OCI-LY3 (cell line): ENCODE data around the gene BTBD9.

Source experiments
- H2AFZ ChIP-seq: fragments of 200-600, 300-600 bp; shearing (Covaris generic); 2 replicates; pipeline ENCODE4 v1.6.0; 2014; ENCODE audit warnings: antibody characterized with exemption, low read depth, low read length
- H3K27ac ChIP-seq: fragments of 200-600, 300-600 bp; sonication (generic); 2 replicates; pipeline ENCODE4 v1.5.1; 2014; ENCODE audit warnings: mild to moderate bottlenecking, low read length, moderate library complexity, mixed read lengths
- H3K27me3 ChIP-seq: fragments of 200-600, 300-600 bp; sonication (generic); 2 replicates; pipeline ENCODE4 v1.6.1; 2014; ENCODE audit warnings: low read depth, low read length, mixed read lengths
- H3K36me3 ChIP-seq: fragments of 200-600, 300-600 bp; sonication (generic); replicated peaks from 2 replicates; pipeline ENCODE3; 2014; ENCODE audit warnings: low read depth, low read length, mixed read lengths
- H3K4me1 ChIP-seq: fragments of 300-600, 200-600 bp; sonication (generic); 2 replicates; pipeline ENCODE4 v1.6.1; 2014; ENCODE audit warnings: low read length, mixed read lengths
- H3K4me2 ChIP-seq: fragments of 200-600, 300-600 bp; sonication (generic); 2 replicates; pipeline ENCODE4 v1.6.1; 2014; ENCODE audit warnings: low read length, mixed read lengths
- H3K4me3 ChIP-seq: fragments of 300-600, 200-600 bp; sonication (generic); 2 replicates; pipeline ENCODE4 v1.5.1; 2014; ENCODE audit warnings: antibody characterized with exemption, mild to moderate bottlenecking, low read length, moderate library complexity
- H3K79me2 ChIP-seq: fragments of 300-600, 200-600 bp; shearing (Covaris generic); 2 replicates; pipeline ENCODE4 v1.6.1; 2014; ENCODE audit warnings: mild to moderate bottlenecking, low read length, mixed read lengths
- H3K9ac ChIP-seq: fragments of 300-600, 200-600 bp; shearing (Covaris generic); 2 replicates; pipeline ENCODE4 v1.6.0; 2014; ENCODE audit warnings: mild to moderate bottlenecking, low read length, moderate library complexity
- H3K9me3 ChIP-seq: fragments of 200-600, 300-600 bp; shearing (Covaris generic); 2 replicates; pipeline ENCODE4 v1.6.1; 2014; ENCODE audit warnings: low read length, mixed read lengths; ENCODE audit not compliant: insufficient read depth
- H4K20me1 ChIP-seq: fragments of 200-600, 300-600 bp; sonication (generic); 2 replicates; pipeline ENCODE4 v1.6.1; 2016; ENCODE audit warnings: low read length, mixed read lengths; ENCODE audit not compliant: insufficient read depth
- EZH2phosphoT487 ChIP-seq: fragments of 200-600 bp; shearing (Covaris generic); IDR thresholded peaks from 2 replicates; pipeline ENCODE4 v1.6.1; 2018; ENCODE audit warnings: antibody characterized with exemption, mixed run types, low read depth
- TF ChIP-seq, protein P1 (sequence below): fragments of 200-600, 300-600 bp; sonication (generic); IDR thresholded peaks from 2 replicates; pipeline ENCODE4 v1.5.1; 2014; ENCODE audit warnings: antibody characterized with exemption, low read length, low read depth

Gene BTBD9

GRCh38 chr6:38639498-38640215 lies at the start of gene BTBD9:
TSS of gene BTBD9 (minus strand) at chr6:38639929.
- Histone ChIP-seq H3K9ac (peak within 1 kb of the TSS; percentile 86), H3K27ac (peak within 1 kb of the TSS; percentile 66), H2AFZ (peak within 1 kb of the TSS; percentile 92), H3K27me3 (no peaks in the 10 kb centered on the region), H3K4me1 (peaks cover 14% of the 10 kb centered on the region), H3K36me3 (no peaks in the 10 kb centered on the region), H3K4me3 (peak within 1 kb of the TSS; percentile 93), H3K9me3 (no peaks in the 10 kb centered on the region), H4K20me1 (no peaks in the 10 kb centered on the region), H3K4me2 (peak within 1 kb of the TSS; percentile 92), H3K79me2 (peaks cover 30% of the 10 kb centered on the region)
- TF ChIP-seq, protein P1, sequence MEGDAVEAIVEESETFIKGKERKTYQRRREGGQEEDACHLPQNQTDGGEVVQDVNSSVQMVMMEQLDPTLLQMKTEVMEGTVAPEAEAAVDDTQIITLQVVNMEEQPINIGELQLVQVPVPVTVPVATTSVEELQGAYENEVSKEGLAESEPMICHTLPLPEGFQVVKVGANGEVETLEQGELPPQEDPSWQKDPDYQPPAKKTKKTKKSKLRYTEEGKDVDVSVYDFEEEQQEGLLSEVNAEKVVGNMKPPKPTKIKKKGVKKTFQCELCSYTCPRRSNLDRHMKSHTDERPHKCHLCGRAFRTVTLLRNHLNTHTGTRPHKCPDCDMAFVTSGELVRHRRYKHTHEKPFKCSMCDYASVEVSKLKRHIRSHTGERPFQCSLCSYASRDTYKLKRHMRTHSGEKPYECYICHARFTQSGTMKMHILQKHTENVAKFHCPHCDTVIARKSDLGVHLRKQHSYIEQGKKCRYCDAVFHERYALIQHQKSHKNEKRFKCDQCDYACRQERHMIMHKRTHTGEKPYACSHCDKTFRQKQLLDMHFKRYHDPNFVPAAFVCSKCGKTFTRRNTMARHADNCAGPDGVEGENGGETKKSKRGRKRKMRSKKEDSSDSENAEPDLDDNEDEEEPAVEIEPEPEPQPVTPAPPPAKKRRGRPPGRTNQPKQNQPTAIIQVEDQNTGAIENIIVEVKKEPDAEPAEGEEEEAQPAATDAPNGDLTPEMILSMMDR, result no peak
- TF ChIP-seq EZH2phosphoT487, result no peak

DNA sequence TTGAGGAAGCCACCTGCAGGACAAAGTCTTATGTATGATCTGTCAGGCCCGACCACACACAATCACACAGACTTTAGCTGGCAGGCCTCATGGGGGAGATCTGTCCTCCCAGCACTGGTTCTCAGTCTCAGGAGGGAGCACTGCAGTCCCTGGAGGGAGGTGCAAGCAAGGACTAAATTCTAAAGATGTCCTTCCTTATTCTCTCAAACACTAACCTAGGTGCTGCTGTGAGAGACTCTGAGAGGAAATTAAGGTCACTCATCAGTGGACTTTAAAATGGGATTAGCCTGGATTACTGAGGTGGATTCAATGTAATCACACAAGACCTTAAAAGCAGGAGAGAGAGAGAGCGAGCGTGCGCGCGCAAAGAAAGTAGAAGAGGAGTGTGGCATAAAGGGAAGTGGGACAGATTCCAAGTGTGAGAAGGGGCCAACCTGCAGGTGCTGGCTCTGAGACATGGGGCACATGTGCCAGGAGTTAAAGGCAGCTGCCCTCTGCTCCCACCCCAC lies 48.9 kb upstream of the BTBD9 start:
- Histone ChIP-seq H2AFZ (no peak overlapping the region), H3K9ac (no peak overlapping the region), H3K9me3 (no peaks in the 10 kb centered on the region), H4K20me1 (peaks cover 66% of the 10 kb centered on the region), H3K36me3 (peaks cover 14% of the 10 kb centered on the region), H3K4me2 (peak overlapping the region; percentile 17; the same call in 1 of the 2 replicates), H3K27ac (no peak overlapping the region), H3K4me1 (peaks cover 11% of the 10 kb centered on the region), H3K4me3 (no peak overlapping the region), H3K79me2 (peaks cover 73% of the 10 kb centered on the region), H3K27me3 (no peaks in the 10 kb centered on the region)
- TF ChIP-seq, protein P1, result peak; percentile 11; the same call in 1 of the 2 replicates
- no peak for TF ChIP-seq EZH2phosphoT487

GRCh38 chr6:38687549-38687948 lies 47.8 kb upstream of the BTBD9 start:
- peaks cover 65% of the 10 kb centered on the region for H3K79me2 ChIP-seq
- peaks cover 11% of the 10 kb centered on the region for H3K4me1 ChIP-seq
- peaks cover 22% of the 10 kb centered on the region for H3K36me3 ChIP-seq

DNA sequence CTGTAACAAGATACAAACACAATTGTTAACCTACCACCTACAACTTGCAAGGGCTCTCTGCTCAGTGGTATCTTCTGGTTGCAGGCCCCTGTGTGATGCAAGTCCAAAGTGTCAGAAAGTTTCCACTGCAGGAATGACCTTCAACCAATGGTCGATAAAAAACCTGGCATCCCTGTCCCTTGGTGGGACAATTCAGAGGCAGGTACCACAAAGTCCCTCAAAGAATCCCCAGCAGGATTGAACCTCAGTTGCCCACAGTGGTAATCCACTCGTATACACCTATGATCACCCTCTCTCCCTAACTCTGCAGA lies 47.3 kb upstream of the BTBD9 start:
- Histone ChIP-seq H3K4me3 (no peak overlapping the region), H3K9ac (no peak overlapping the region), H3K79me2 (peaks cover 59% of the 10 kb centered on the region), H3K4me2 (no peak overlapping the region), H3K9me3 (no peaks in the 10 kb centered on the region), H2AFZ (no peak overlapping the region), H3K36me3 (peaks cover 26% of the 10 kb centered on the region), H3K27me3 (no peaks in the 10 kb centered on the region), H3K4me1 (peaks cover 11% of the 10 kb centered on the region), H4K20me1 (peaks cover 61% of the 10 kb centered on the region), H3K27ac (no peak overlapping the region)
- no peak for TF ChIP-seq EZH2phosphoT487
- TF ChIP-seq, protein P1, result no peak

More at GRCh38 chr6:38687549-38687948, 47.8 kb upstream of the BTBD9 start:
- Histone ChIP-seq H4K20me1 (peaks cover 66% of the 10 kb centered on the region), H3K4me3 (no peak overlapping the region), H3K9me3 (no peaks in the 10 kb centered on the region), H3K27me3 (no peaks in the 10 kb centered on the region), H3K27ac (no peak overlapping the region), H3K9ac (no peak overlapping the region), H2AFZ (no peak overlapping the region), H3K4me2 (no peak overlapping the region)
- no peak for TF ChIP-seq EZH2phosphoT487
- TF ChIP-seq, protein P1, result no peak
